Smooth muscle cell (in vitro differentiated cells): ENCODE measurements around the gene FTO. TPM values are rescaled to one million over a fixed set of nuclear protein-coding genes. Genes with fewer than 3 reads are reported as not detected.

ENCODE experiments used
- DNase-seq: peaks from one replicate; lab custom pipeline; 2025; ENCODE audit not compliant: unreplicated experiment; lab: John Stamatoyannopoulos, UW
- H2AFZ ChIP-seq: fragments of 200-600 bp; sonication (generic); 2 replicates; pipeline ENCODE4 v1.6.0; 2016; ENCODE audit warnings: antibody characterized with exemption, low read depth, mild to moderate bottlenecking
- H3F3A ChIP-seq: fragments of 200-600 bp; sonication (generic); 2 replicates; pipeline ENCODE4 v1.6.0; 2017; ENCODE audit warnings: antibody characterized with exemption, low read depth
- H3K27ac ChIP-seq: fragments of 200-600 bp; sonication (generic); 2 replicates; pipeline ENCODE4 v1.5.1; 2016; ENCODE audit warnings: low read depth, mild to moderate bottlenecking
- H3K27me3 ChIP-seq: fragments of 200-600 bp; sonication (generic); 2 replicates; pipeline ENCODE4 v1.6.1; 2016; ENCODE audit warnings: low read depth, mild to moderate bottlenecking
- H3K36me3 ChIP-seq: fragments of 200-600 bp; sonication (generic); 2 replicates; pipeline ENCODE4 v1.5.1; 2016; ENCODE audit warnings: low read depth
- H3K4me1 ChIP-seq: fragments of 200-600 bp; sonication (generic); 2 replicates; pipeline ENCODE4 v1.5.1; 2016; ENCODE audit warnings: low read depth
- H3K4me2 ChIP-seq: fragments of 200-600 bp; sonication (generic); 2 replicates; pipeline ENCODE4 v1.6.0; 2016; ENCODE audit warnings: mild to moderate bottlenecking
- H3K4me3 ChIP-seq: fragments of 200-600 bp; sonication (generic); 2 replicates; pipeline ENCODE4 v1.5.1; 2016; ENCODE audit warnings: mild to moderate bottlenecking
- H3K79me2 ChIP-seq: fragments of 200-600 bp; sonication (generic); 2 replicates; pipeline ENCODE4 v1.6.0; 2016; ENCODE audit warnings: low read depth, mild to moderate bottlenecking
- H3K9ac ChIP-seq: fragments of 200-600 bp; sonication (generic); 2 replicates; pipeline ENCODE4 v1.6.0; 2016; ENCODE audit warnings: low read depth
- H3K9me3 ChIP-seq: fragments of 200-600 bp; sonication (generic); replicated peaks from 2 replicates; pipeline ENCODE4 v1.5.1; 2016; ENCODE audit warnings: low read depth
- H4K20me1 ChIP-seq: fragments of 200-600 bp; sonication (generic); 2 replicates; pipeline ENCODE4 v1.6.0; 2016; ENCODE audit warnings: low read depth
- CTCF ChIP-seq: fragments of 200-600 bp; sonication (generic); IDR thresholded peaks from 2 replicates; pipeline ENCODE4 v1.5.1; 2017; ENCODE audit warnings: borderline replicate concordance, mild to moderate bottlenecking, antibody characterized with exemption; ENCODE audit not compliant: insufficient read depth, poor library complexity, severe bottlenecking
- WGBS: methylation state at CpG from one replicate; pipeline ENCODE4 v1.1.7; 2016; ENCODE audit warnings: low lambda C conversion rate; 5-methylcytosine and 5-hydroxymethylcytosine counted together
- polyA plus RNA-seq: library from polyadenylated mRNA; unstranded; fragments of >200 nt; fragmentation: Nextera tagmentation; extraction: Ambion mirVana; gene quantifications from 2 replicates; pipeline ENCODE4 v1.2.1, GENCODE V29; 2016
- small RNA-seq: library from RNA; depleted of rRNA; stranded (forward); fragments of <200 nt; gene quantifications from one replicate; pipeline ENCODE3, GENCODE V24; 2014
- total RNA-seq: library from RNA; depleted of rRNA; stranded (reverse); fragments of >200 nt; gene quantifications from 2 replicates; pipeline ENCODE4 v1.2.3, GENCODE V29; 2014

The FTO gene
- total and polyA plus RNA-seq, 2 experiments from 2014 or later = 81.1 to 89.9 TPM

- TF ChIP-seq CTCF = no peak
- no peaks in the 10 kb centered on the region for H3F3A ChIP-seq
- no peaks in the 10 kb centered on the region for H3K4me1 ChIP-seq
- 80% methylated on average over 1 of the region's 1 CpG for WGBS
- no peaks in the 10 kb centered on the region for H3K9me3 ChIP-seq
- no peak overlapping the region for H3K4me3 ChIP-seq
- no peak overlapping the region for H2AFZ ChIP-seq
- no peaks in the 10 kb centered on the region for H3K79me2 ChIP-seq
- H4K20me1 ChIP-seq = no peaks in the 10 kb centered on the region
- no peak overlapping the region for H3K27ac ChIP-seq
- peaks cover 10% of the 10 kb centered on the region for H3K27me3 ChIP-seq
- H3K36me3 ChIP-seq = no peaks in the 10 kb centered on the region
- no peak overlapping the region for H3K4me2 ChIP-seq
- DNase-seq = no peak
- no peak overlapping the region for H3K9ac ChIP-seq
These were observed 496.8 kb downstream of the FTO start for GRCh38 chr16:54200720-54201119.

- Histone ChIP-seq H3K79me2 (no peaks in the 10 kb centered on the region), H3K4me1 (no peaks in the 10 kb centered on the region), H3K9me3 (no peaks in the 10 kb centered on the region), H3K36me3 (no peaks in the 10 kb centered on the region), H3K9ac (no peak overlapping the region), H3F3A (no peaks in the 10 kb centered on the region), H3K27me3 (peaks cover 15% of the 10 kb centered on the region), H3K27ac (no peak overlapping the region), H2AFZ (no peak overlapping the region), H3K4me3 (no peak overlapping the region), H4K20me1 (no peaks in the 10 kb centered on the region), H3K4me2 (no peak overlapping the region)
- 93% methylated on average over 4 of the region's 4 CpGs for WGBS
- no peak for DNase-seq
- no peak for TF ChIP-seq CTCF
These were observed 497.2 kb downstream of the FTO start for GRCh38 chr16:54201200-54201599.

Small RNAs within 50 kb of the gene (small RNA-seq; reads per million reads assigned to genes)
- not detected for gene AC007347.2

Other genes starting within 250 kb of the FTO start
- gene AKTIP, start 200.9 kb upstream of the FTO start, total RNA-seq = 21.5 and 24.3 TPM in 2 replicates
- 14.1 and 25.1 TPM in 2 replicates for gene AKTIP, start 200.9 kb upstream of the FTO start, polyA plus RNA-seq
- 11.5 and 11.6 TPM in 2 replicates for gene RPGRIP1L, start 297 bp upstream of the FTO start, total RNA-seq
- gene RPGRIP1L, start 297 bp upstream of the FTO start, polyA plus RNA-seq = 5.8 and 8.4 TPM in 2 replicates